AG09319 (cell line): ENCODE measurements around the gene ZNF446.
"Not testable (repeated sequence)": the region's sequence is repeated elsewhere in the genome, so short reads cannot be mapped to it uniquely, and the experiment has no call there.

ENCODE experiments used
- DNase-seq: peaks from one replicate; pipeline ENCODE4 v3.0.0-alpha.2; 2010; ENCODE audit warnings: low read depth; ENCODE audit errors: extremely low read depth
- CTCF ChIP-seq: IDR thresholded peaks from 2 replicates; pipeline ENCODE4 v1.5.1; 2011; ENCODE audit warnings: low read depth, mild to moderate bottlenecking, inconsistent platforms, low read length, moderate library complexity

ZNF446 gene

GRCh38 chr19:58475714-58476497 is at the start of gene ZNF446:
TSS of gene ZNF446 (plus strand) at chr19:58476352. CDS start at chr19:58477219, 867 bp downstream.
- TF ChIP-seq CTCF: no peak; the same call in 1 of the 2 replicates
- DNase-seq: peak; percentile 88

GRCh38 chr19:58428617-58429016 is 47.5 kb upstream of the ZNF446 start:
- no peak for DNase-seq
- TF ChIP-seq CTCF: no peak

GRCh38 chr19:58429745-58430144 is 46.4 kb upstream of the ZNF446 start:
- DNase-seq: no peak
- no peak for TF ChIP-seq CTCF

GRCh38 chr19:58434217-58434616 is 41.9 kb upstream of the ZNF446 start:
- DNase-seq: no peak

GRCh38 chr19:58439576-58440554 is 36.3 kb upstream of the ZNF446 start, which contains the start of gene ZNF132:
TSS of gene ZNF132 (minus strand) at chr19:58440153. CDS start at chr19:58439821, 332 bp downstream.
- DNase-seq: peak; percentile 99
- no peak for TF ChIP-seq CTCF

More at GRCh38 chr19:58434217-58434616, 41.9 kb upstream of the ZNF446 start:
- no peak for TF ChIP-seq CTCF

- DNase-seq: no peak
- no peak for TF ChIP-seq CTCF
Measured at GRCh38 chr19:58440556-58440955, 35.6 kb upstream of the ZNF446 start.

GRCh38 chr19:58442986-58443385 is 33.2 kb upstream of the ZNF446 start:
- not testable (repeated sequence) for DNase-seq

GRCh38 chr19:58448860-58449259 is 27.3 kb upstream of the ZNF446 start:
- not testable (repeated sequence) for DNase-seq

- not testable (repeated sequence) for DNase-seq
Measured at GRCh38 chr19:58449980-58450379, 26.2 kb upstream of the ZNF446 start.
